NCI-H510A treated with DMSO at 0.1 percent for 48 hours (cell line): Measurements from ENCODE around the gene TUBGCP2.

Experiments
- DNase-seq: peaks from one replicate; lab custom pipeline; 2025; lab: John Stamatoyannopoulos, UW

The TUBGCP2 gene

DNA sequence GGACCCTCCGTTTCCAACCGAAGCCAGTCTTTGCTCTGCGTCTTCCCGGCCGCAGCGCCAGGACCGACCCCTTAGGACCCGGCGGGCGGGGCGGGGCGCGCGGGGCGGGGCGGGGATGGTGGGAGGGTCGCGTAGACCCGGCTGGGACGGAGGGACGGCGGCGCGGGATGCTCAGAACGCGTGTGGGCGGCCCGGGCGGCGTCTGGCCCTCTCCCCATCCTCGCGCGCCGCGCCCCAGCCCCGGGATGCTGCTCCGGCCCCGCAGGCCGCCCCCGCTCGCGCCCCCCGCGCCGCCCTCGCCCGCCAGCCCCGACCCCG, 78.7 kb downstream of the TUBGCP2 start, which contains the start of gene UTF1:
TSS of gene UTF1 (plus strand) at position 174 of the 318 bp plus-strand sequence. CDS start at position 246, 72 bp downstream.
- DNase-seq = no peak

DNA sequence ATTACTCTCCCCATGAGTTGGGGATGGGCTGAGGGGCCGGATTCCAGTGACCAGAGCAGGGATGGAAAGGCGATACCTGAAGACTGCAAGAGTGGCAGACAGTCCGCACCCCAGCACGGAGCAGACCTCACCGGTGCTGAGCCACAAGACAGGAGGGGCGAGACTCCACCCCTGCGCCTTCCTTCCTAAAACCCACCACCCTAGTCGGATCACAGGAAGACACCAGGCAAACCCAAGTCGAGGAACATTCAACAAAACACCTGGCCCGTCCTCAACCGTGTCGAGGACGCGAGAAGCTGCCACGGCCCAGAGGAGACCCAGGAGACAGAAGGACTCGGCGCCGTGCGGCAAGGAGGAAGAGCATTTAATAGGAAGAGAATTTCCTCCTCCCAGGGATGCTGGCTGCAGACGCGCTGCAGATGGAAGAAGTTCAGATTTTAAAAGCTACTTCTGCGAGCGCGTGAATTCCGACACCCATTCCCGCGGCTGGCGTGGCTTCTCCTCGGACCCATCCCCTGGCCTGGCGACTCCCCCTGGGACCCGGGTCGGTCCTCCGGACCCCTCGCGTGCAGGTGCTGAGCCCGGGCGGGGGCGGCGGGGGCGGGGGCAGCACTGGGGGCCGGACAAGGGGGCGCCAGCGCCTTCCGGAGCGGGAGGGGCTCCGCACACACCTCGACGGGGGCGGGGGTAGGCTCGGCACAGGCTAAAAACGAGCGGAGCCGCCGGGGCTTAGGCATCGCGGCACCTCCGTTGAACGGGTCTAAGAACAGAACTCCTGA, 79.2 kb downstream of the TUBGCP2 start:
- no peak for DNase-seq
